HG02943 (cell line): Measurements from ENCODE around the gene HMGCS1.
A peak's percentile ranks its signal among the peaks of the same experiment; 100 is the strongest.
"Not testable (repeated sequence)": the region's sequence is repeated elsewhere in the genome, so short reads cannot be mapped to it uniquely, and the experiment has no call there.

Experiments used
- ATAC-seq: cut with Tn5 transposase; IDR thresholded peaks from one replicate; pipeline ENCODE4 v1.9.1; 2021; ENCODE audit warnings: mild to moderate bottlenecking, low read depth, moderate library complexity; ENCODE audit not compliant: unreplicated experiment

Gene HMGCS1

GRCh38 chr5:43313035-43313853 is at the start of gene HMGCS1:
Gene HMGCS1, minus strand, starts transcription at chr5:43313412. Its CDS starts 14,447 bp downstream, at chr5:43298965.
- peak; percentile 96 for ATAC-seq

GRCh38 chr5:43358726-43359125 is 45.5 kb upstream of the HMGCS1 start:
- ATAC-seq: no peak

GRCh38 chr5:43358301-43358700 is 45.1 kb upstream of the HMGCS1 start:
- ATAC-seq: no peak

GRCh38 chr5:43357878-43358281 is 44.7 kb upstream of the HMGCS1 start:
- ATAC-seq: no peak

- ATAC-seq: no peak
Measured at GRCh38 chr5:43357067-43357466, 43.9 kb upstream of the HMGCS1 start.

GRCh38 chr5:43354774-43355173 is 41.6 kb upstream of the HMGCS1 start:
- no peak for ATAC-seq

- ATAC-seq: no peak
Measured at GRCh38 chr5:43353668-43354067, 40.5 kb upstream of the HMGCS1 start.

- ATAC-seq: no peak
Measured at GRCh38 chr5:43352915-43353314, 39.7 kb upstream of the HMGCS1 start.

GRCh38 chr5:43352131-43352530 is 38.9 kb upstream of the HMGCS1 start:
- ATAC-seq: no peak

- ATAC-seq: no peak
Measured at GRCh38 chr5:43348861-43349363, 35.7 kb upstream of the HMGCS1 start.

GRCh38 chr5:43348207-43348606 is 35.0 kb upstream of the HMGCS1 start:
- no peak for ATAC-seq

GRCh38 chr5:43338862-43339261 is 25.6 kb upstream of the HMGCS1 start:
- ATAC-seq: no peak

GRCh38 chr5:43336159-43336558 is 22.9 kb upstream of the HMGCS1 start:
- no peak for ATAC-seq

- ATAC-seq: no peak
Measured at GRCh38 chr5:43335681-43336080, 22.5 kb upstream of the HMGCS1 start.

- ATAC-seq: no peak
Measured at GRCh38 chr5:43332401-43332800, 19.2 kb upstream of the HMGCS1 start.

GRCh38 chr5:43325624-43326023 is 12.4 kb upstream of the HMGCS1 start:
- ATAC-seq: not testable (repeated sequence)

GRCh38 chr5:43323488-43323887 is 10.3 kb upstream of the HMGCS1 start:
- not testable (repeated sequence) for ATAC-seq

GRCh38 chr5:43320846-43321245 is 7.6 kb upstream of the HMGCS1 start:
- ATAC-seq: no peak

GRCh38 chr5:43316421-43316820 is 3.2 kb upstream of the HMGCS1 start:
- ATAC-seq: no peak

GRCh38 chr5:43315682-43316081 is 2.5 kb upstream of the HMGCS1 start:
- no peak for ATAC-seq

GRCh38 chr5:43315263-43315662 is 2.1 kb upstream of the HMGCS1 start:
- no peak for ATAC-seq

GRCh38 chr5:43314724-43315123 is 1.5 kb upstream of the HMGCS1 start:
- no peak for ATAC-seq
